Measurements from ENCODE around the gene SH3TC1.

DNA sequence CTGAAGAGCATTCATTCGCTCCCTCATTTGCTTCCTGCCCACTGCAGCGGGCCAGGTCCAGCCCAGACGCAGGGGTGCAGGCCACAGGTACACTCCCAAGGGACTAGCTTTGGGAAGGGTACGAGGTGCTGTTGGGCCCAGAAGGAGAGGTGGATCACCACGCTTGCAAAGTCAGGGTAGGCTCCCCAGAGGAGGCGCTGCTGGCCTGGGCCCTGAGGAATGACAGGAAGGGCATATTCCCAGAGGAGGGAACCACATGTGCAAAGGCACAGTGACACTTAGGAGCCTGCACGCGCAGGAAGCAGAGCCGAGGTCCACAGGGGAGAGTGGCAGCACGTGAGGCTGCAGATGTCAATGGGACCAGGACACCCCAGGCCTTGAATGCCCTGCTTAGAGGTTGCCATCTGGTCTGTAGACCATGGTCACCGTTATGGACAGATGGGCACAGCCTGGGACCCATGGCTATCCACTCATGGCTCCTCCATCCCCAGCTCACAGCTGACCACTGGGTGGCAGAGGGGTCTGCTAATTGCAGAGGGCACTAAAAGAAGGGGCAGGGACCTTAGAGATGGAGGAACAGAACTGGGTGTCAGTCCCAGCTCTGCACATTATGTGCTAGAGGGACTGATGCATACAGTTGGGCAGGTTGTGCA, 78.4 kb downstream of the SH3TC1 start:
- TF ChIP-seq, protein P1, sequence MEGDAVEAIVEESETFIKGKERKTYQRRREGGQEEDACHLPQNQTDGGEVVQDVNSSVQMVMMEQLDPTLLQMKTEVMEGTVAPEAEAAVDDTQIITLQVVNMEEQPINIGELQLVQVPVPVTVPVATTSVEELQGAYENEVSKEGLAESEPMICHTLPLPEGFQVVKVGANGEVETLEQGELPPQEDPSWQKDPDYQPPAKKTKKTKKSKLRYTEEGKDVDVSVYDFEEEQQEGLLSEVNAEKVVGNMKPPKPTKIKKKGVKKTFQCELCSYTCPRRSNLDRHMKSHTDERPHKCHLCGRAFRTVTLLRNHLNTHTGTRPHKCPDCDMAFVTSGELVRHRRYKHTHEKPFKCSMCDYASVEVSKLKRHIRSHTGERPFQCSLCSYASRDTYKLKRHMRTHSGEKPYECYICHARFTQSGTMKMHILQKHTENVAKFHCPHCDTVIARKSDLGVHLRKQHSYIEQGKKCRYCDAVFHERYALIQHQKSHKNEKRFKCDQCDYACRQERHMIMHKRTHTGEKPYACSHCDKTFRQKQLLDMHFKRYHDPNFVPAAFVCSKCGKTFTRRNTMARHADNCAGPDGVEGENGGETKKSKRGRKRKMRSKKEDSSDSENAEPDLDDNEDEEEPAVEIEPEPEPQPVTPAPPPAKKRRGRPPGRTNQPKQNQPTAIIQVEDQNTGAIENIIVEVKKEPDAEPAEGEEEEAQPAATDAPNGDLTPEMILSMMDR (IDR thresholded peaks at IDR 0.05; ENCODE audit: low read depth, low read length): no peak
- TF ChIP-seq POLR2A (IDR thresholded peaks at IDR 0.05; ENCODE audit: extremely low read depth, insufficient read length) (no peak), MYC (IDR thresholded peaks at IDR 0.05; ENCODE audit: low read depth, low read length) (no peak)
- TF ChIP-seq, protein P2, sequence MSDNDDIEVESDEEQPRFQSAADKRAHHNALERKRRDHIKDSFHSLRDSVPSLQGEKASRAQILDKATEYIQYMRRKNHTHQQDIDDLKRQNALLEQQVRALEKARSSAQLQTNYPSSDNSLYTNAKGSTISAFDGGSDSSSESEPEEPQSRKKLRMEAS (IDR thresholded peaks at IDR 0.05; ENCODE audit: low read depth, low read length): 0 out of 2 replicates have a peak, but pooled peaks have one; percentile 14
